Measurements from ENCODE around the gene CPAMD8.

- TF ChIP-seq CTCF (IDR thresholded peaks at IDR 0.05) (no peak), POLR2A (IDR thresholded peaks at IDR 0.05) (no peak)
Measured at GRCh38 chr19:16856091-16856490, 170.5 kb downstream of the CPAMD8 start.

All from body of pancreas (tissue), 4 donors.